Measurements from ENCODE around the gene PDCD6IP. TPM values are rescaled to one million over a fixed set of nuclear protein-coding genes. Genes with fewer than 3 reads are reported as not detected.

Gene PDCD6IP
- total and polyA plus RNA-seq, 12 donors: 41.3 to 185 (median 146) TPM

DNA sequence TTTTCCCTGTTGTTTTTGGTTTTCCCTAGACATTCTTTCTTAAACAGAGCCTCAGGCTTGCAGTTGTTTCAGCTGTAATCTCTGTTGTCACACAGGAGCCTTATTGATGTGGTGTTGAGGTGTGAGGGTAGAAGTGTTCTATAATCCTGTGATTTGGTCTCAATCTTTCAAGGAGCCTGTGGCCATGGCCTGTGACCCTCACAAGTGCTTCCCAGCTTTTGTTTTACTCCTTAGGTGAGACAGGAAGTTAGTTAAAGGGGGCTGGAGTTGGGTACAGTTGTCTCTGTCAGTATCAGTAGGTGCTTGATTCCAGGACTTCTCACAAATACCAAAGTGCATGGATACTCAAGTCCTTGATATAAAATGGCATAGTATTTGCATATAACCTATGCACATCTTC, 77.2 kb downstream of the PDCD6IP start:
- no peaks in the 10 kb centered on the region for H3K27me3 ChIP-seq
- intact Hi-C loops (cut with DNase I): no loop called here
- H3K27ac ChIP-seq: no peak overlapping the region
- no peaks in the 10 kb centered on the region for H3K9me3 ChIP-seq
- H3K4me3 ChIP-seq: no peak overlapping the region
- peaks cover 0 to 6% (median 0%) of the 10 kb centered on the region in 9 donors for H3K4me1 ChIP-seq
- TF ChIP-seq, protein P1, sequence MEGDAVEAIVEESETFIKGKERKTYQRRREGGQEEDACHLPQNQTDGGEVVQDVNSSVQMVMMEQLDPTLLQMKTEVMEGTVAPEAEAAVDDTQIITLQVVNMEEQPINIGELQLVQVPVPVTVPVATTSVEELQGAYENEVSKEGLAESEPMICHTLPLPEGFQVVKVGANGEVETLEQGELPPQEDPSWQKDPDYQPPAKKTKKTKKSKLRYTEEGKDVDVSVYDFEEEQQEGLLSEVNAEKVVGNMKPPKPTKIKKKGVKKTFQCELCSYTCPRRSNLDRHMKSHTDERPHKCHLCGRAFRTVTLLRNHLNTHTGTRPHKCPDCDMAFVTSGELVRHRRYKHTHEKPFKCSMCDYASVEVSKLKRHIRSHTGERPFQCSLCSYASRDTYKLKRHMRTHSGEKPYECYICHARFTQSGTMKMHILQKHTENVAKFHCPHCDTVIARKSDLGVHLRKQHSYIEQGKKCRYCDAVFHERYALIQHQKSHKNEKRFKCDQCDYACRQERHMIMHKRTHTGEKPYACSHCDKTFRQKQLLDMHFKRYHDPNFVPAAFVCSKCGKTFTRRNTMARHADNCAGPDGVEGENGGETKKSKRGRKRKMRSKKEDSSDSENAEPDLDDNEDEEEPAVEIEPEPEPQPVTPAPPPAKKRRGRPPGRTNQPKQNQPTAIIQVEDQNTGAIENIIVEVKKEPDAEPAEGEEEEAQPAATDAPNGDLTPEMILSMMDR (IDR thresholded peaks at IDR 0.05): no peak
- DNase-seq (no peak), ATAC-seq (no peak)
- H3K36me3 ChIP-seq: no peaks in the 10 kb centered on the region

- Histone ChIP-seq H3K4me1 (peaks cover 0 to 6% (median 0%) of the 10 kb centered on the region in 9 donors), H3K27me3 (no peaks in the 10 kb centered on the region), H3K36me3 (no peaks in the 10 kb centered on the region), H3K4me3 (no peak overlapping the region), H3K9me3 (no peaks in the 10 kb centered on the region), H3K27ac (no peak overlapping the region)
- intact Hi-C loops (cut with DNase I): no loop called here
- no peak for ATAC-seq
- WGBS, 2 donors: 50 to 67% methylated on average over 3 of the region's 3 CpGs
- no peak for DNase-seq
- TF ChIP-seq, protein P1 (IDR thresholded peaks at IDR 0.05): no peak
Observed at GRCh38 chr3:33877187-33877586, 78.8 kb downstream of the PDCD6IP start.

DNA sequence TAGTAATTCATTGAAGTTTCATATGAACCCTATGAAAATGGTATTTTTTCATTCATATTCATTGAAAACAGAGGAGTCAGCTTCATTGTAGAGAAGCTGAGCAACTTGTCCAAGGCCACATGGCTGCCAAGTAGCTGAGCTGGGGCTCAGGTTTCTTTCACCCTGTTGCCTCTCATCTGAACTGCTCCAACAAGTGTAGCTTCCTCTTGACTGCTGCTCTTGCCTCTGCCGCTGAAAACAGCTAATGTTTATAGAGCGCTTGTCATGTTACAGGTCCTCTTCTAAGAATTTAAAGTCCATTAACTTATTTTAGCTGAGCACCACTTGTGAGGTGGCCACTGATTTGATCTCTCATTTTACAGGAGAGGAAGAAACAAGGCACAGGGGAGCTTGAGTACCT, 81.1 kb downstream of the PDCD6IP start:
- H3K9me3 ChIP-seq: no peaks in the 10 kb centered on the region
- no peak for ATAC-seq
- no peaks in the 10 kb centered on the region for H3K27me3 ChIP-seq
- no peak overlapping the region for H3K4me3 ChIP-seq
- no peaks in the 10 kb centered on the region for H3K36me3 ChIP-seq
- H3K4me1 ChIP-seq: peaks cover 0 to 16% (median 6%) of the 10 kb centered on the region in 9 donors
- WGBS, 2 donors: 81 to 84% methylated on average over 2 of the region's 2 CpGs
- H3K27ac ChIP-seq: no peak overlapping the region
- intact Hi-C loops (cut with DNase I): no loop called here
- TF ChIP-seq, protein P1 (IDR thresholded peaks at IDR 0.05): no peak
- no peak for DNase-seq

DNA sequence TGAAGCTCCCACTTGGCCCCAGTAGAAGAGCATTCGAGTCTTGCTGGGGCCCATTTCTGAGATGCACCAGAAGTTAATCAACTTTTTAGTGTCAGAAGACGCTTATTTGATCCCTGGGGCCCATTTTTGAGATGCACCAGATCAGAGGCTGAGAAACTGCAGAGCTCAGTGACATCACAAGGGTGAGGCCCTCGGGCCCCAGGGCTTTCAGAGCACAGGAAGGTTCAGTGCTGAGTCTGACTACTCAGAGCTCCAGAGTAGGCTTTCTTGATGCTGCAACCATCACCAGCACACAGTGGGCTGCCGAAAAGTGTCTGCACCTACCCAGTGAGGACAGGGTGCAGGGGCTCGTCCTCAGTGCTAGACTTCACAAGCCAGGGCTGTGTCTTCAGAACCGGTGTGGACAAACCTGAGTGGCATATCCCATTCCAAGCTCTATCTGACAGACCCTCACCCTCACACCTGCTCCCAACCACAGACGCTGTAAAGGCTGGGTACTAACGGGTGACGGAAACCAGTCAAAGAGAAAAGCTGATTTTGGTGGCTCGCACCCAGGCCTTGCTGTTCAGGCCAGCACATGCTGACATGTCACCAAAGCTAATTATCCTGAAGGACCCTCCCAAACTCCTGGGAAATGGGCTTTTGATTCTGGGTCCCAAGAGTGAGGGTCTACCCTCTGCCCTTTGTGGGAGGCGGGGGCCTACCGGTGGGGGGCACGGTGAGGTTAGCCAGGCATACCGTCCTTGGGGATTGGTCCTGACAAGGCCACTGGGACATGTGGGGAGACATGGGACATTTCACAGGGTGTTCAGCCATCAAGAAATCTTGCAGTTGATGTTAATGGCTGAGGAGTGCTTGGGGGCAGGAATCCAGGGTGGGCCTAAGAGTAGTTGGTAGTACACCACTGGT, 83.0 kb downstream of the PDCD6IP start:
- Histone ChIP-seq H3K27me3 (no peaks in the 10 kb centered on the region), H3K9me3 (no peaks in the 10 kb centered on the region), H3K4me3 (no peak overlapping the region), H3K36me3 (no peaks in the 10 kb centered on the region), H3K27ac (no peak overlapping the region), H3K4me1 (peaks cover 0 to 17% (median 6%) of the 10 kb centered on the region in 9 donors)
- DNase-seq (no peak), ATAC-seq (no peak)
- intact Hi-C loops (cut with DNase I): loop anchor here in 5 of 10 donors (2.0 to 10.0 kb wide), 3 partner anchors 801 to 803 kb away; no protein-coding TSS in a partner anchor
- 89% methylated on average over 14 of the region's 14 CpGs for WGBS, 2 donors
- TF ChIP-seq, protein P1 (IDR thresholded peaks at IDR 0.05): no peak
